Type B pancreatic cell (in vitro differentiated cells): ENCODE measurements around the gene DPY19L3. TPM values are rescaled to one million over a fixed set of nuclear protein-coding genes. Genes with fewer than 3 reads are reported as not detected.

Experiments
- DNase-seq: peaks from one replicate; pipeline ENCODE4 v3.0.0; 2021; ENCODE audit warnings: mixed read lengths; ENCODE audit not compliant: unreplicated experiment; ENCODE audit errors: extremely low spot score
- H3K27ac Mint-ChIP-seq: 2 replicates; pipeline ENCODE4 v1.8.0; 2021; ENCODE audit warnings: mild to moderate bottlenecking, mixed read lengths
- H3K27me3 Mint-ChIP-seq: 2 replicates; pipeline ENCODE4 v1.8.0; 2021; ENCODE audit warnings: mixed read lengths
- H3K36me3 Mint-ChIP-seq: 2 replicates; pipeline ENCODE4 v1.8.0; 2021; ENCODE audit warnings: mixed read lengths
- H3K4me1 Mint-ChIP-seq: one replicate; pipeline ENCODE4 v1.8.0; 2021; ENCODE audit warnings: mixed read lengths; ENCODE audit not compliant: unreplicated experiment
- H3K4me3 Mint-ChIP-seq: 2 replicates; pipeline ENCODE4 v1.8.0; 2021; ENCODE audit warnings: mild to moderate bottlenecking, mixed read lengths
- H3K9me3 Mint-ChIP-seq: 2 replicates; pipeline ENCODE4 v1.8.0; 2021; ENCODE audit warnings: mixed read lengths
- total RNA-seq: library from RNA; stranded (reverse); gene quantifications from 2 replicates; pipeline ENCODE4 v1.2.1, GENCODE V29; 2021; ENCODE audit warnings: low replicate concordance
- TF ChIP-seq, protein P1 (sequence below): fragments of 200-600 bp; sonication (generic); conservative IDR thresholded peaks from 2 replicates; pipeline ENCODE4 v1.5.0; 2021; ENCODE audit warnings: antibody characterized with exemption, mild to moderate bottlenecking

The DPY19L3 gene
- total RNA-seq, 1 donor from 2014 or later = 75.2 TPM

DNA sequence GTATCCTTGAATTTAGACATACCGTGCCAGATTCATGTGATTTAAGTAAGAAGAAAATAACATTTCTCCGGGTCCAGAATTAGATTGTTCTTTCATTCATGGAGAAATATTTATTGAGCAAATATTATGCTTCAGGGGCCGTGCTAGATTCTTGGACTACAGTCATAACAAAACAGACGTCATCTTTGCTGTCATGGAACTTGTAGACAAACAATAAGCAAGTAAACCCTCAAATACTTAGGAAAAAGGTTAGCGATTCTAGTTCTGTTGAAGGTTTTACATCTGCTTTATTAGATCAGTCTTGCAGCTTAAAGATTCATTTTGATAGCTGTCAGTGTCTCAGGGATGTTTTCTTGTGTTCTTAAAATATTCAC lies 43.3 kb upstream of the DPY19L3 start:
- Mint-ChIP-seq H3K27me3 (no peaks in the 10 kb centered on the region), H3K9me3 (no peaks in the 10 kb centered on the region), H3K27ac (peak overlapping the region; percentile 7), H3K36me3 (peaks cover 39% of the 10 kb centered on the region), H3K4me1 (peaks cover 7% of the 10 kb centered on the region), H3K4me3 (no peak overlapping the region)
- TF ChIP-seq, protein P1, sequence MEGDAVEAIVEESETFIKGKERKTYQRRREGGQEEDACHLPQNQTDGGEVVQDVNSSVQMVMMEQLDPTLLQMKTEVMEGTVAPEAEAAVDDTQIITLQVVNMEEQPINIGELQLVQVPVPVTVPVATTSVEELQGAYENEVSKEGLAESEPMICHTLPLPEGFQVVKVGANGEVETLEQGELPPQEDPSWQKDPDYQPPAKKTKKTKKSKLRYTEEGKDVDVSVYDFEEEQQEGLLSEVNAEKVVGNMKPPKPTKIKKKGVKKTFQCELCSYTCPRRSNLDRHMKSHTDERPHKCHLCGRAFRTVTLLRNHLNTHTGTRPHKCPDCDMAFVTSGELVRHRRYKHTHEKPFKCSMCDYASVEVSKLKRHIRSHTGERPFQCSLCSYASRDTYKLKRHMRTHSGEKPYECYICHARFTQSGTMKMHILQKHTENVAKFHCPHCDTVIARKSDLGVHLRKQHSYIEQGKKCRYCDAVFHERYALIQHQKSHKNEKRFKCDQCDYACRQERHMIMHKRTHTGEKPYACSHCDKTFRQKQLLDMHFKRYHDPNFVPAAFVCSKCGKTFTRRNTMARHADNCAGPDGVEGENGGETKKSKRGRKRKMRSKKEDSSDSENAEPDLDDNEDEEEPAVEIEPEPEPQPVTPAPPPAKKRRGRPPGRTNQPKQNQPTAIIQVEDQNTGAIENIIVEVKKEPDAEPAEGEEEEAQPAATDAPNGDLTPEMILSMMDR = no peak
- no peak for DNase-seq

DNA sequence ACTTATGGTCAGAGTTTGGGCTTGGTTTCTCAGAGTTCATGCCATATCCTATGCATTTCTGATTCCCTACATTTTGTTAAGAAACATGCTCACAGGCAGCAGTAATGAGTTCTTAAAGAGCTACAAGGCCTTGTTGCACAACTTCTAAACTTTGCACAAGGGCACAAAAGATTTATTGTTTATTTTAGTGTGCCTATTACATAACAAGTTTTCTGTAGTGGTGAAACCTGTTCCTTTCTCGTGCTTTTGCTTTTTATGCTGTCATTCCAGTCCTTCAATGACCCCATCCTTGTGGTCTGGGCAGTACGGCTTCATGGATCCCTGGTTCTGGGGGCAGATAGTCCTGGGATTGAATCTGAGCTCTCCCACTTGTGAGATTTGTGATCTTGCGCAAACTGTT lies 42.4 kb upstream of the DPY19L3 start:
- Mint-ChIP-seq H3K27me3 (no peaks in the 10 kb centered on the region), H3K4me3 (no peak overlapping the region), H3K9me3 (no peaks in the 10 kb centered on the region), H3K27ac (peak overlapping the region; percentile 16), H3K4me1 (peaks cover 7% of the 10 kb centered on the region), H3K36me3 (peaks cover 42% of the 10 kb centered on the region)
- DNase-seq = no peak
- TF ChIP-seq, protein P1 = no peak

DNA sequence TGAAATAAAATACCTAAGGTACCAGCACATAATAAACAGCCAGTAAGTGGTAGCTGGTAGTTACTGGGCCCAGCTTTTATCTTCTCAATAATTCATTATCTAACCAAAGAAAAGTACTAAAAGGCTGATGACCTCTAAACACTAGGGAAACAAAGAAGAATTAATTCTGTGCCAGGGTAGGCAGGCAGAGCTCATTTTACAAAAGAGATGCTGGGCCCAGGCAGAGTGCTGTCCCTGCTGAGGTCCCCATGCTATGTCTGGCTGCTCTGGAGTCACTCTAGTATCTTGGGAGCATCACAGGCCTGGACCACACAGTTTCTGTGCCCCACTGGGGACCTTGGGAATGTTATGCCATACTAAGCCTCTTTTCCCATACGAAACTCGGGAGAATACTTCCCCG lies 41.9 kb upstream of the DPY19L3 start:
- Mint-ChIP-seq H3K9me3 (no peaks in the 10 kb centered on the region), H3K27me3 (no peaks in the 10 kb centered on the region), H3K36me3 (peaks cover 40% of the 10 kb centered on the region), H3K4me3 (no peak overlapping the region), H3K27ac (peak overlapping the region; percentile 16), H3K4me1 (peaks cover 7% of the 10 kb centered on the region)
- no peak for DNase-seq
- TF ChIP-seq, protein P1 = no peak

DNA sequence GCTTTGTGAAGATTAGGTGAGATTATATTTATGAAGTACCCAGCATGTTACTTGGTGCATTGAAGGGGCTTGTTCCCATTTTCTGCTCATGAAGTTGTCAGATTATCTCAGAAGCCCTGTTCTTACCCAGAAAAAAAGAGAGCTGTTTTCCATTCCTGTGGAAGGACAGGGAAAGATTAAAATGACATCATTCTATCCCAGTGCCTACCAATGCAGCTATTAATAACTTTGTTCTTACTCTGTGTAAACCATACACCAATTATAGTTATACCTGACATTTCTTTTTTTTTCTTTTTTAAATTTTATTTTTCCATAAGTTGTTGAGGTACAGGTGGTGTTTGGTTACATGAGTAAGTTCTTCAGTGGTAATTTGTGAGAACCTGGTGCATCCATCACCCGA lies 41.5 kb upstream of the DPY19L3 start:
- Mint-ChIP-seq H3K9me3 (no peaks in the 10 kb centered on the region), H3K4me3 (no peak overlapping the region), H3K36me3 (peaks cover 39% of the 10 kb centered on the region), H3K27ac (no peak overlapping the region), H3K4me1 (peaks cover 7% of the 10 kb centered on the region), H3K27me3 (no peaks in the 10 kb centered on the region)
- TF ChIP-seq, protein P1 = no peak
- DNase-seq = no peak

DNA sequence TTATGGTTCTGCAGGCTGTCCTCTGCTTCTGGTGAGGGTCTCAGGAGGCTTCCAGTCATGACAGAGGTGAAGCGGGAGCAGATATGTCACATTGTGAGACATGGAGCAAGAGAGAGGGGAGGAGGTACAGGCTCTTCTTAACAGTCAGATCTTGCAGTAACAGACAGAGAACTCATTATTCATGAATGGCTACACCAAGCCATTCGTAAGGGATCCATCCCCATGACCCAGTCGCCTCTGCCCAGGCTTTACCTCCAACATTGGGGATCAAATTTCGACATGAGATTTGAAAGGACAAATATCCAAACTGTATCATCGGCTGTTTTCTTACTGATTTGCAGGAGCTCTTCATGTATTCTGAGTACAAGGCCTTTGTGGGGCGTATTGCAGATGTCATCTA lies 38.5 kb upstream of the DPY19L3 start:
- H3K36me3 Mint-ChIP-seq = peaks cover 51% of the 10 kb centered on the region

More for the DNA sequence above, 38.5 kb upstream of the DPY19L3 start:
- TF ChIP-seq, protein P1 = no peak
- Mint-ChIP-seq H3K9me3 (no peaks in the 10 kb centered on the region), H3K4me1 (peaks cover 7% of the 10 kb centered on the region), H3K27ac (no peak overlapping the region), H3K27me3 (no peaks in the 10 kb centered on the region), H3K4me3 (no peak overlapping the region)
- no peak for DNase-seq
